ENCODE results near the gene GRAMD2A.

Gene GRAMD2A

GRCh38 chr15:72166716-72167417 lies 30.7 kb downstream of the GRAMD2A start:
- no peak for DNase-seq

GRCh38 chr15:72163719-72164118 lies 33.9 kb downstream of the GRAMD2A start:
- DNase-seq, result no peak

GRCh38 chr15:72162569-72162968 lies 35.0 kb downstream of the GRAMD2A start:
- DNase-seq, result no peak

- no peak for DNase-seq
Observed at GRCh38 chr15:72161361-72162132, 36.0 kb downstream of the GRAMD2A start.

- no peak for DNase-seq
Observed at GRCh38 chr15:72160696-72161245, 36.8 kb downstream of the GRAMD2A start.

GRCh38 chr15:72156928-72157327 lies 40.7 kb downstream of the GRAMD2A start:
- no peak for DNase-seq

GRCh38 chr15:72155635-72156616 lies 41.7 kb downstream of the GRAMD2A start:
- DNase-seq, result peak; percentile 43 to 73 (median 67)

- no peak for DNase-seq
Observed at GRCh38 chr15:72155003-72155621, 42.5 kb downstream of the GRAMD2A start.

- DNase-seq, result no peak
Observed at GRCh38 chr15:72154316-72154715, 43.3 kb downstream of the GRAMD2A start.

GRCh38 chr15:72153269-72154000 lies 44.2 kb downstream of the GRAMD2A start:
- no peak for DNase-seq

- no peak for DNase-seq
Observed at GRCh38 chr15:72147418-72147817, 50.2 kb downstream of the GRAMD2A start.

GRCh38 chr15:72146934-72147333 lies 50.7 kb downstream of the GRAMD2A start:
- DNase-seq, result no peak

- no peak for DNase-seq
Observed at GRCh38 chr15:72146221-72146620, 51.4 kb downstream of the GRAMD2A start.

GRCh38 chr15:72141171-72142084 lies 56.2 kb downstream of the GRAMD2A start:
- DNase-seq, result no peak

GRCh38 chr15:72140088-72140487 lies 57.5 kb downstream of the GRAMD2A start:
- DNase-seq, result no peak

GRCh38 chr15:72139667-72140066 lies 57.9 kb downstream of the GRAMD2A start:
- DNase-seq, result no peak

- no peak for DNase-seq
Observed at GRCh38 chr15:72136170-72137051, 61.2 kb downstream of the GRAMD2A start.

- DNase-seq, result no peak
Observed at GRCh38 chr15:72135719-72136118, 61.9 kb downstream of the GRAMD2A start.

- no peak for DNase-seq
Observed at GRCh38 chr15:72133211-72133610, 64.4 kb downstream of the GRAMD2A start.
